Measurements from ENCODE around the gene TRIO. TPM values are rescaled to one million over a fixed set of nuclear protein-coding genes. Genes with fewer than 3 reads are reported as not detected.

The TRIO gene
- total and polyA plus RNA-seq, 7 donors = 18.5 to 77.5 (median 35.0) TPM

GRCh38 chr5:14509556-14509955, 366.4 kb downstream of the TRIO start:
- Histone ChIP-seq H3K27me3 (ENCODE audit: insufficient read depth in 3 of 3, low read length in 2 of 3) (no peaks in the 10 kb centered on the region), H3K27ac (no peak overlapping the region), H3K36me3 (ENCODE audit: insufficient read depth in 1 of 2, low read depth in 1 of 2) (peaks cover 0 to 57% of the 10 kb centered on the region in 2 donors), H3K4me1 (no peaks in the 10 kb centered on the region), H3K4me3 (no peak overlapping the region), H3K9me3 (no peaks in the 10 kb centered on the region)
- 69 to 82% (median 72%) methylated on average over 11 of the region's 11 CpGs for WGBS, 3 donors
- DNase-seq (no peak), ATAC-seq (no peak)
- intact Hi-C loops (cut with DNase I) = no loop called here
- no peak for TF ChIP-seq CTCF (IDR thresholded peaks at IDR 0.05)

DNA sequence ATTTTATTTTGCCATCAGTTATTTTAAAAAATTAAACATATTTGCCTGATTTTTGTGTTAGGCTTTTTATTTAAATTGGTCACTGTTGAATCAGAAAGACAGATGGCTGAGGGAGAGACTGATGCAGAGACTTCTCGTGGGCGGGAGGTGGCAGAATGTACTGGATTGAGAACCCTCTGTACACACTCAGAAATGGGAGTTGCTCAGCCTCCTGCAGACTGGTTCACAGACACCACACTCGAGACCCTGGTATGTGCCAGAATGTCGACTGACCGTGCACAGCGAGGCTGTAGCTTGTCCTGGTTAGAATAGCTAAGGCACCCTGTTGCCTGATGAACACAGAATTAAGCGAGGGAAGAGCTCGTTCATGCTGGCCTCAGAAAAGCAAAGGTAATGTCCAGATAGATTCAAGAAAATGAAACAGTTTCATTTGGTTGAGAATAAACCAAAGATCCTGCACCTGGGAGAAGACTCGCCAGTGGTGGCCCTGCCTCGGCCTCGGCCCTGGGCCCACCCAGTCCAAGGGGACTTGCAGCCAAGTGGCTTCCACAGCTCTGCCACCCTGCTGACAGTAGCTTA, 367.1 kb downstream of the TRIO start:
- H3K4me1 ChIP-seq = no peaks in the 10 kb centered on the region
- no peak overlapping the region for H3K4me3 ChIP-seq
- H3K27ac ChIP-seq = no peak overlapping the region
- H3K36me3 ChIP-seq (ENCODE audit: insufficient read depth in 1 of 2, low read depth in 1 of 2) = peaks cover 0 to 50% of the 10 kb centered on the region in 2 donors
- no peak for TF ChIP-seq CTCF (IDR thresholded peaks at IDR 0.05)
- WGBS, 3 donors = 75 to 83% (median 78%) methylated on average over 11 of the region's 11 CpGs
- DNase-seq = no peak
- intact Hi-C loops (cut with DNase I) = no loop called here
- no peaks in the 10 kb centered on the region for H3K27me3 ChIP-seq (ENCODE audit: insufficient read depth in 3 of 3, low read length in 2 of 3)
- no peaks in the 10 kb centered on the region for H3K9me3 ChIP-seq
- ATAC-seq = no peak

DNA sequence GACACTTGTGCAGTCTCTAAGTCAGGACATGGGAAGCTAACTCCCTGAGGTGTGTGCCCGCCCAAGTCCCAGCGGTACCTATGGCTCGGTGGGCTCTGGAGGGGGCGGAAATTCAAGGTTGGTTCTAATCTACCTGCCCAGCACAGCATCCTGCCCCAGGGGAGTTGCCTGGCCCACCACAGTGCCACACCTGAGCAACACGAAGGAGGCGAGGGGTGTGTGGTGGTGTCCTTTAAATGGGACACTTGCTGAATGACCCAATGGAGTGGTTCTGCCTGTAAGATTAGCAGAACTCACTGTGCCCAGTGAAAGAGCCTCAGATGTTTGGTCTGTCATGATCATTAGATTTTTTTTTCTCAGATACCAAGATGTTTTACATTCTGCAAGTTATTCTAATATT, 367.7 kb downstream of the TRIO start:
- Histone ChIP-seq H3K27ac (no peak overlapping the region), H3K4me3 (no peak overlapping the region), H3K36me3 (ENCODE audit: insufficient read depth in 1 of 2, low read depth in 1 of 2) (peaks cover 0 to 44% of the 10 kb centered on the region in 2 donors), H3K27me3 (ENCODE audit: insufficient read depth in 3 of 3, low read length in 2 of 3) (no peaks in the 10 kb centered on the region), H3K4me1 (no peaks in the 10 kb centered on the region), H3K9me3 (peaks cover 5% of the 10 kb centered on the region)
- WGBS, 3 donors = 87 to 91% (median 87%) methylated on average over 6 of the region's 6 CpGs
- DNase-seq (no peak), ATAC-seq (no peak)
- intact Hi-C loops (cut with DNase I) = no loop called here
- TF ChIP-seq CTCF (IDR thresholded peaks at IDR 0.05) = no peak

DNA sequence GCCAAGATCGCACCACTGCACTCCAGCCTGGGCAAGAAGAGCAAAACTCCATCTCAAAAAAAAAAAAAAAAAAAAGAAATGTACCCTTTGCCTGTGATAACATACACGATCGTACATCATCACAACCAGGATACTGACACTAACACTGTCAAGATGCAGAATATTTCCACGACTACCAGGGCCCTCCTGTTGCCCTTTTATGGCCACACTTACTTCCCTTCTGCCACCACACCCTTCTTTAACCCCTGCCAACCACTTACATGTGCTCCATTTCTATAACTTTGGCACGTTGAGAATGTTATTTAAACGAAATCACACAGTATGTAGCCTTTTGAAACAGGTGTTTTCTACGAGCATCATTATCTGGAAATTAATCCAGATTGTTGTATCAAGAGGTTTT, 369.4 kb downstream of the TRIO start:
- 56 to 61% (median 57%) methylated on average over 7 of the region's 7 CpGs for WGBS, 3 donors
- ATAC-seq (no peak), DNase-seq (no peak)
- TF ChIP-seq CTCF (IDR thresholded peaks at IDR 0.05) = no peak
- H3K4me1 ChIP-seq = no peaks in the 10 kb centered on the region
- H3K27me3 ChIP-seq (ENCODE audit: insufficient read depth in 3 of 3, low read length in 2 of 3) = no peaks in the 10 kb centered on the region
- no peak overlapping the region for H3K4me3 ChIP-seq
- peaks cover 5% of the 10 kb centered on the region for H3K9me3 ChIP-seq
- intact Hi-C loops (cut with DNase I) = no loop called here
- peaks cover 0 to 27% of the 10 kb centered on the region in 2 donors for H3K36me3 ChIP-seq (ENCODE audit: insufficient read depth in 1 of 2, low read depth in 1 of 2)
- H3K27ac ChIP-seq = no peak overlapping the region

- ATAC-seq = no peak
Observed at GRCh38 chr5:14513266-14513665, 370.1 kb downstream of the TRIO start.

More at GRCh38 chr5:14513266-14513665, 370.1 kb downstream of the TRIO start:
- no peak for TF ChIP-seq CTCF (IDR thresholded peaks at IDR 0.05)
- 73 to 80% (median 74%) methylated on average over 12 of the region's 12 CpGs for WGBS, 3 donors
- Histone ChIP-seq H3K27ac (no peak overlapping the region), H3K27me3 (ENCODE audit: insufficient read depth in 3 of 3, low read length in 2 of 3) (no peaks in the 10 kb centered on the region), H3K4me3 (no peak overlapping the region), H3K36me3 (ENCODE audit: insufficient read depth in 1 of 2, low read depth in 1 of 2) (peaks cover 0 to 20% of the 10 kb centered on the region in 2 donors), H3K9me3 (peaks cover 5% of the 10 kb centered on the region), H3K4me1 (no peaks in the 10 kb centered on the region)
- intact Hi-C loops (cut with DNase I) = no loop called here
- DNase-seq = no peak

Measured in psoas muscle (tissue), 8 donors.